HepG2 (cell line): ENCODE data around the gene APC2. TPM values are rescaled to one million over a fixed set of nuclear protein-coding genes. Genes with fewer than 3 reads are reported as not detected.

Experiments
- ATAC-seq: fragments of 200-7000 bp; cut with Tn5 transposase; 3 replicates; pipeline ENCODE4 v1.9.1; 2020; ENCODE audit warnings: mild to moderate bottlenecking, moderate library complexity
- BruUV-seq: library from RNA; stranded (reverse); fragments of 400-500 nt; replicated peaks from 2 replicates; lab custom pipeline; 2021; lab: Mats Ljungman, UMichigan
- CTCF ChIA-PET: fragments of 300-600 bp; formaldehyde crosslinking; extraction: SDS; loops from one replicate; lab custom pipeline; 2021; ENCODE audit warnings: low total read pairs, inconsistent platforms, low intra/inter-chr PET ratio; lab: Yijun Ruan, JAX
- POLR2A ChIA-PET: fragments of 350-600 bp; sonication (Branson Sonifier 250); formaldehyde crosslinking; loops from one replicate; lab custom pipeline; 2020; ENCODE audit warnings: antibody characterized with exemption, inconsistent platforms; lab: Yijun Ruan, JAX
- DNase-seq: peaks from one replicate; pipeline ENCODE4 v3.0.0-alpha.2; 2015; ENCODE audit warnings: low spot score
- FAIRE-seq: peaks from 3 replicates; lab custom pipeline; 2011; peaks lifted over from hg19 to GRCh38; lab: Jason Lieb, UNC
- H2AFZ ChIP-seq: one replicate; pipeline ENCODE4 v1.6.1; 2011; ENCODE audit warnings: low read length, inconsistent platforms
- H3K27ac ChIP-seq: fragments of 300-600 bp; 3 replicates; pipeline ENCODE4 v1.8.0; 2011; ENCODE audit warnings: mixed run types, mild to moderate bottlenecking, mixed read lengths, low read length, inconsistent platforms; ENCODE audit not compliant: insufficient read depth; ENCODE audit errors: extremely low read length
- H3K27me3 ChIP-seq, 2 experiments: fragments of 200-600 bp in 1 of 2; 2 replicates in 1 of 2; 3 replicates in 1 of 2; pipeline versions ENCODE4 v1.6.0 to v1.8.0; 2011; ENCODE audit warnings: low read length in 2 of 2, mild to moderate bottlenecking in 2 of 2, moderate library complexity in 2 of 2, inconsistent platforms in 1 of 2; ENCODE audit not compliant: insufficient read depth in 2 of 2, control insufficient read depth in 1 of 2
- H3K36me3 ChIP-seq, 2 experiments: fragments of 200-600 bp in 1 of 2; replicated peaks in 1 of 2; 2 replicates in 1 of 2; 3 replicates in 1 of 2; pipeline versions ENCODE4 v1.5.1 to v1.8.0; 2011; ENCODE audit warnings: low read length in 2 of 2, inconsistent platforms in 1 of 2; ENCODE audit not compliant: insufficient read depth in 2 of 2, control insufficient read depth in 1 of 2
- H3K4me1 ChIP-seq: 2 replicates; pipeline ENCODE4 v1.5.1; 2012; ENCODE audit warnings: low read length, inconsistent platforms; ENCODE audit not compliant: insufficient read depth
- H3K4me2 ChIP-seq: 2 replicates; pipeline ENCODE4 v1.6.0; 2011; ENCODE audit warnings: low read depth, low read length, inconsistent platforms
- H3K4me3 ChIP-seq, 3 experiments: fragments of 200-600 bp in 1 of 3; sonication (generic), shearing (Covaris generic) in 1 of 3; replicated peaks in 1 of 3; 2 replicates each; pipeline ENCODE4 v1.5.1; 2011 to 2016; ENCODE audit warnings: low read length in 3 of 3, inconsistent platforms in 2 of 3, low read depth in 2 of 3, mild to moderate bottlenecking in 2 of 3, control low read depth in 1 of 3, mixed read lengths in 1 of 3; ENCODE audit not compliant: insufficient read depth in 1 of 3
- H3K79me2 ChIP-seq: one replicate; pipeline ENCODE4 v1.6.1; 2011; ENCODE audit warnings: low read length, inconsistent platforms; ENCODE audit not compliant: insufficient read depth
- H3K9ac ChIP-seq: 2 replicates; pipeline ENCODE4 v1.6.0; 2011; ENCODE audit warnings: mild to moderate bottlenecking, low read depth, low read length, inconsistent platforms; ENCODE audit not compliant: insufficient read depth
- H3K9me3 ChIP-seq: 2 replicates; pipeline ENCODE4 v1.5.1; 2012; ENCODE audit warnings: mild to moderate bottlenecking, low read length
- H4K20me1 ChIP-seq: 2 replicates; pipeline ENCODE4 v1.6.0; 2011; ENCODE audit warnings: inconsistent platforms, mild to moderate bottlenecking, low read length, moderate library complexity; ENCODE audit not compliant: insufficient read depth
- ARNTL ChIP-seq: sonication (generic); formaldehyde crosslinking; IDR thresholded peaks from 2 replicates; pipeline ENCODE4 v1.4.0; 2020; ENCODE audit warnings: mild to moderate bottlenecking, missing genetic modification reagents
- EED ChIP-seq: sonication (generic); formaldehyde crosslinking; IDR thresholded peaks from 2 replicates; pipeline ENCODE4 v1.5.0; 2020; ENCODE audit warnings: mild to moderate bottlenecking, missing genetic modification reagents
- HDAC1 ChIP-seq: sonication (generic); formaldehyde crosslinking; IDR thresholded peaks from 2 replicates; pipeline ENCODE4 v1.5.1; 2020; ENCODE audit warnings: mild to moderate bottlenecking, missing genetic modification reagents
- HIC2 ChIP-seq: sonication (generic); formaldehyde crosslinking; IDR thresholded peaks from 2 replicates; pipeline ENCODE4 v1.9.0; 2022; ENCODE audit warnings: low read depth, missing genetic modification reagents
- HNRNPL ChIP-seq: fragments of 200-400 bp; formaldehyde crosslinking; IDR thresholded peaks from 2 replicates; pipeline ENCODE4 v1.6.1; 2017; ENCODE audit warnings: mild to moderate bottlenecking, low read depth, low read length
- KMT2A ChIP-seq: sonication (generic); formaldehyde crosslinking; IDR thresholded peaks from 2 replicates; pipeline ENCODE4 v1.4.0; 2020; ENCODE audit warnings: missing genetic modification reagents
- RBM39 ChIP-seq: fragments of 200-400 bp; formaldehyde crosslinking; IDR thresholded peaks from one replicate; pipeline ENCODE4 v1.6.1; 2018; ENCODE audit warnings: antibody characterized with exemption, mild to moderate bottlenecking, low read depth, low read length; ENCODE audit not compliant: poor library complexity, severe bottlenecking
- RXRA ChIP-seq: sonication (generic); formaldehyde crosslinking; IDR thresholded peaks from 2 replicates; pipeline ENCODE4 v1.5.1; 2020; ENCODE audit warnings: missing genetic modification reagents
- SAP130 ChIP-seq: IDR thresholded peaks from 2 replicates; pipeline ENCODE4 v1.6.1; 2016; ENCODE audit warnings: low read depth
- SP4 ChIP-seq: sonication (generic); formaldehyde crosslinking; IDR thresholded peaks from 2 replicates; pipeline ENCODE4 v1.8.1; 2023; ENCODE audit warnings: mild to moderate bottlenecking, missing genetic modification reagents
- THRA ChIP-seq: sonication (generic); formaldehyde crosslinking; IDR thresholded peaks from 2 replicates; pipeline ENCODE4 v1.4.0; 2020; ENCODE audit warnings: missing genetic modification reagents, borderline replicate concordance
- ZNF12 ChIP-seq: sonication (generic); formaldehyde crosslinking; IDR thresholded peaks from 2 replicates; pipeline ENCODE4 v1.5.0; 2020; ENCODE audit warnings: missing genetic modification reagents
- ZNF460 ChIP-seq: sonication (generic); formaldehyde crosslinking; IDR thresholded peaks from 2 replicates; pipeline ENCODE4 v1.5.1; 2020; ENCODE audit warnings: missing genetic modification reagents, mild to moderate bottlenecking, borderline replicate concordance
- ZNF687 ChIP-seq: sonication (generic); formaldehyde crosslinking; IDR thresholded peaks from 2 replicates; pipeline ENCODE4 v1.5.1; 2020; ENCODE audit warnings: mild to moderate bottlenecking, missing genetic modification reagents, moderate library complexity
- WGBS: methylation state at CpG from one replicate; pipeline ENCODE4 v1.1.6; 2017; ENCODE audit warnings: low lambda C conversion rate; 5-methylcytosine and 5-hydroxymethylcytosine counted together
- in situ Hi-C: cut with HindIII; loops from 2 replicates; pipeline ENCODE4 v1.10.0; 2017; ENCODE audit warnings: low pct_unique_long_range_greater_than_20kb; ENCODE audit not compliant: extremely low pct_ligation_motif_present
- intact Hi-C: fragments of 100-400 bp; cut with micrococcal nuclease; formaldehyde crosslinking; loops from one replicate; pipeline ENCODE4 v1.10.0; 2022; ENCODE audit not compliant: unreplicated experiment
- polyA plus RNA-seq, 8 experiments: library from polyadenylated mRNA; depleted of rRNA in 3 of 8; stranded (reverse) in 7 of 8; unstranded in 1 of 8; fragments of >200 nt; fragmentation: Illumina TruSeq in 4 of 8; extraction: Trizol in 4 of 8; gene quantifications; 2 replicates each; pipeline versions ENCODE4 v1.2.1 to v1.2.3, GENCODE V29; 2011 to 2016; ENCODE audit warnings: low read depth in 4 of 8, missing spikeins in 1 of 8, mixed read lengths in 1 of 8; ENCODE audit not compliant: insufficient read depth in 1 of 8
- total RNA-seq, 5 experiments: library from RNA; depleted of rRNA; stranded (reverse); fragments of >200 nt; fragmentation: Illumina TruSeq; extraction: Trizol; gene quantifications; 2 replicates each; pipeline ENCODE4 v1.2.3, GENCODE V29; 2016; ENCODE audit warnings: low read depth in 1 of 5

APC2 gene
- total and polyA plus RNA-seq, 2 of the 13 experiments (the other 11 are each of a cell fraction or from before 2014, with no cell fraction given), result 0.08 to 0.22 TPM

DNA sequence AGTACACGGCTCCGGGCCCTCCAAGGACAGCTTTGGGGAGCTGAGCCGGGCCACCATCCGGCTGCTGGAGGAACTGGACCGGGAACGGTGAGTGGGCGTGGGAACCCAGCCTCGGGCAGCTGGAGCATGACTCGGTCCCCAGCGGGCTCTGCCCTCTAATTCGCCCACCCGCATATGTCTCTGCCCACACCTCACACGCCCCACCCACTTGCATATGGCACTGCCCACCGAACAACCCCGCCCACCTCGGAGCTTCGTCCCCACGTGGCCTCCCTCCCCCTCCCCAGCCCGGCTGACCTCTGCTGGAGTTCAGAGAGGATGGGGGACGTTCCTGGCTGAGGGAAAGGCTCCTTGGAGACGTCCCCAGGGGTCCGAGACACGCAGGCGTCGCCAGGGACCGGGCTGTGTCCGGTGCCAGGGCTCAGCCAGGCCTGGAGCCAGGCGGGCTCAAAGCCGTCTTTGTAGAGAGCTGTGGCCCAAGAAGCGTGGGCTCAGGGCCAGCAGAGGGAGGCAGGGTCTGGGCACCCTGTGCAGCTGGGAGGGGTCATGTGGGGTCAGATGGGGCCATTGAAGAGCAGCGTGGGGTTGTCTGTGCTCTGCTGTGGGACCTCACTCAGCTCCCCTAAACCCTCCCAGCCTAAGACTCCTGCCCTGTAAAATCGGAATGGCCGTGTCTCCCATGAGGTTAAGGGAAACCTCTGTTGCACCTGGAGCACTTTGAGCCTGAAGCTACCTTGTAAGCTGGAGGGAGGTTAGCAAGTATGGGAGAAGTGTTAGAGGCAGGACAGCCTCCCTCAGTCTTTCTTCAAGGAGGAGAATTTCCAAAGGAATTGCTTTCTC lies 3.8 kb downstream of the APC2 start:
- no peak for FAIRE-seq
- intact Hi-C loops (no loop called here), in situ Hi-C loops (no loop called here)
- BruUV-seq, result no TSS peak
- WGBS, result 1% methylated on average over 12 of the region's 33 CpGs
- Histone ChIP-seq H2AFZ (no peak overlapping the region), H3K9me3 (no peaks in the 10 kb centered on the region), H3K4me2 (peak overlapping the region; percentile 66), H3K4me3 (peak overlapping the region in 1 of 3 experiments; percentile 57; a peak in 1 of 6 replicates), H3K4me1 (peaks cover 48% of the 10 kb centered on the region), H3K27ac (no peak overlapping the region), H3K27me3 (peaks cover 13 to 76% of the 10 kb centered on the region in 2 experiments), H3K36me3 (no peaks in the 10 kb centered on the region), H4K20me1 (peaks cover 8% of the 10 kb centered on the region; the same call in 1 of the 2 replicates), H3K79me2 (no peaks in the 10 kb centered on the region), H3K9ac (no peak overlapping the region)
- ChIA-PET POLR2A (interaction anchor here (0.6 to 4.0 kb wide), 7 partner anchors 10 to 185 kb away, joined by 3 to 34 read pairs (median 5); partner anchors contain the start of genes REEP6 and UQCR11), CTCF (no interaction called here)
- peak; percentile 10 for ATAC-seq
- no peak for DNase-seq
- TF ChIP-seq SP4 (CRISPR knock-in tag), result 0 out of 2 replicates have a peak, but pooled peaks have one; percentile 38
- 0 out of 2 replicates have a peak, but pooled peaks have one; percentile 23 for TF ChIP-seq ARNTL
- TF ChIP-seq SAP130 (CRISPR knock-in tag), result peak; percentile 35; the same call in 1 of the 2 replicates
- TF ChIP-seq EED (CRISPR knock-in tag), result 0 out of 2 replicates have a peak, but pooled peaks have one; percentile 12
- TF ChIP-seq HDAC1, result peak; percentile 40; the same call in 1 of the 2 replicates
- TF ChIP-seq ZNF12, result 0 out of 2 replicates have a peak, but pooled peaks have one; percentile 16
- TF ChIP-seq HNRNPL, result peak; percentile 89
- 0 out of 2 replicates have a peak, but pooled peaks have one; percentile 20 for TF ChIP-seq HIC2 (CRISPR knock-in tag)
- no peak for TF ChIP-seq KMT2A (CRISPR knock-in tag)
- TF ChIP-seq THRA, result peak; percentile 69; the same call in 1 of the 2 replicates
- TF ChIP-seq RBM39, result no peak
- TF ChIP-seq ZNF687 (CRISPR knock-in tag), result peak; percentile 49
- TF ChIP-seq RXRA (CRISPR knock-in tag), result peak; percentile 41; the same call in 1 of the 2 replicates
- TF ChIP-seq ZNF460, result no peak
